Ecto neural progenitor cell (in vitro differentiated cells): Measurements from ENCODE around the gene TMEM119.

Experiments used
- DNase-seq: peaks from one replicate; pipeline ENCODE4 v3.0.0-alpha.2; 2018; ENCODE audit warnings: low spot score

The TMEM119 gene

DNA sequence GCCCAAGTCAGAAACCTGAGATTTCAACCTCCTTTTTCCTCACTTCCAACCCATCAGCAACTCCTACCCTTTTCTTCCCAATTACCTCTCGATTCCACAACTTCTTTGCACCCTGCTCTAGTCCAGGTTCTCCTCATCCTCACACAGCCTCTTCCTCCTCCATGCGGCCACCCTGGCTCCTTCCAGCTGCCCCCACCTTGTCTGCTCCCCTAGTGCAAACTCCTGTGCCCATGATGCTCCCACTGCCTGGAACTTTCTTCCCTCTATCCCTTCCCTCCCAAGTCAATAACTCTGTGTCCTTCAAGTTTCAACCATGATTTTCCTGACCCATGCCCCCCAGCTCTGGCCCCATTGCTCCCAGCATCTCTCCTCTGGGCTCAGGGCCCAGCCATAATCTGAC lies 18.5 kb upstream of the TMEM119 start:
- no peak for DNase-seq

- no peak for DNase-seq
Observed at GRCh38 chr12:108615918-108616317, 18.0 kb upstream of the TMEM119 start.

DNA sequence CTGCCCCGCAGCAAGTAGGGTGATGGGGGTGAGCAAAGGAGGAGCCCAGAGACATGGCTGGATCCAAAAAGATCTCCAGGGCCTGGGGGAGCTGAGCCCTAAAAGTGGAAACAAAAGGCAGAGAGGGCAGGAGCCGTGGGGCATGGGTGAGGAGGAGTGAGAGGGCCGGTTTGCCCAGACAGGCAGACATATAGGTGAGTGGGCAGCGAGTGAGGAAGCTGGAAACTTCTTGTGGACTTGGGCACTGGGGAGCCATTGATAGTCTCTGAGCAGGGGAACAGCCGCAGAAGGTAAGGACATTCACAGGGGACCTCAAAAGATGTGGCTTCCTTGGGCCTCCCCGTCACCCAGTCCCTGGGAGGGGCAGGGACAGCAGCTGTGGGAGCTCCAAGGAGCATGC lies 16.8 kb upstream of the TMEM119 start:
- no peak for DNase-seq

DNA sequence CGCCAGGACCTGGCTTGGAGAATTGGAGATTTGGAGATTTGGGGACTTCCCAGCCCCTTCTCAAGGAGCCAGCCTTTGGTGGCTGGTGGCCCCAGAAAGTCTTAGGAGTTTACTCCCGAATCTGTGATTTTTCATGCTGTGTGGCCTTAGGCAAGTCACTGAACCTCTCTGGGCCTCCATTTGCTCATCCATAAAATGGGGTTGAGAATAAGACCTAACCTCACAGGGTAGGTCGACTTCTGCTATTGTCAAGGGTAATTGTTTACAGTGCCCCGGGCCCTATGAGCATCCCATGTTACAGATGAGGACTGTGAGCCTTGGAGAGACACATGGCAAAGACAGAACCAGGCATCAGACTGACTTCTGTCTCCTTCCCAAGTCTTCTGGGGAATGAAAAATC lies 16.2 kb upstream of the TMEM119 start:
- DNase-seq = no peak

- no peak for DNase-seq
Observed at GRCh38 chr12:108613548-108613947, 15.7 kb upstream of the TMEM119 start.

- no peak for DNase-seq
Observed at GRCh38 chr12:108612788-108613282, 15.0 kb upstream of the TMEM119 start.

GRCh38 chr12:108611884-108612415 lies 14.1 kb upstream of the TMEM119 start:
- DNase-seq = peak; percentile 75

- no peak for DNase-seq
Observed at GRCh38 chr12:108610856-108611605, 13.1 kb upstream of the TMEM119 start.

DNA sequence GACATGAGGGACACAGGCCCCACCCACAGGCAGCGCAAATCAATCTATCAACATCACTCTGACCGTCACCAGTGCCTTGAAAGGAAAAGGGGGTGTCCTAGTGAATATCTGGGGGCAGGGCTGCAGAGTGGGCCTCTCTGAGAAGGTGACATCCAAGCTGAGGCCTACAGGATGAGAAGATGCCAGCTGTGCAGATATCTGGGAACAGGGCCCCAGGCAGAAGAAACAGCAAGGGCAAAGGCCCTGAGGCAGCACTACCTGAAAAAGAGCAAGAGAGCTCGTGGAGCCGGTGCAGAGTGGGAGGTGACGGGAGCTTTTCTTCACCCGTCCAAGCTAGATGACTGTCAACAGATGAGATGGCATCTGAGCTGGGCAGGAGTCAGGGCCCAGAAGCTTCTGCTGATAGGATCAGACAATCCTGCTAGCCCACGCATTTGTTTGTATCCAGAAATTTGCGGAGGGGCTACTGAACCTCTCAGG lies 12.5 kb upstream of the TMEM119 start:
- no peak for DNase-seq

DNA sequence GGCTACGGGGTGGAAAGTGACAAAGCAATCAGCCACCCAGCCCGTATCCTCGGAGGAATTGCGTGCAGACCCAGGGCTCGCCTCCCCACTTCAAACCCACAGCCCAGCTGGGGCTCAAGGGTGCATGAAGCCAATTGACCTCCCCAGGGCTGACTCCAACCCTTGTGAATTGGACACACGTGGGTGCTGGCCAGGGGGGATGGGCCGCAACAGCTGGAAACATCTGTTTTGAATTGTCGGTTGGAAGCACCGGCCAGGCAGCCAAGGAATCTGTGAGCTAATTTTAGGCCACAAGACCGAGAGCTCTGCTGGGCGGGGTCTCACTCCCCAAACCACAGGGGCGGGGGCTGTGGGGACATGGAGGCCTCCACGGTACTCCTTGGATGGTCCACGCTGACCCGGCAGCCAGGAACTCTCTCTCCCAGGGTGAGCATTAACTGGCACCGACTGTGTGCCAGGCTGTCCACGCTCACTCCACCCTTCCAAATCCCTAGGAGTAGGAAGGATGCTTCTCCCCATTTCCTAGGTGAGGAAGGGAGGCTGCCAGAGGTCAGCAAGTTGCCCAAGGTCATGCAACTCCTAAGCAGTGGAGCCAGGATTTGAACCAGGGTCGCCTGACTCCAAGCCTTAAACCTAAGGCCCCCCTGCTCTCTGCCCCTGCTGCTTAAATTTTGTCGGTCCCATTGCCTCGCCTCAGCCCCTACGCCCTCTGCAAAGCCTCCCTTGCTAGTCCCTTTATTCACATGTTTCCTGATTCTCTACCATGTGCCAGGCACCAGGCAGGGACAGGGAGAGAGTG lies 11.9 kb upstream of the TMEM119 start:
- DNase-seq = no peak

DNA sequence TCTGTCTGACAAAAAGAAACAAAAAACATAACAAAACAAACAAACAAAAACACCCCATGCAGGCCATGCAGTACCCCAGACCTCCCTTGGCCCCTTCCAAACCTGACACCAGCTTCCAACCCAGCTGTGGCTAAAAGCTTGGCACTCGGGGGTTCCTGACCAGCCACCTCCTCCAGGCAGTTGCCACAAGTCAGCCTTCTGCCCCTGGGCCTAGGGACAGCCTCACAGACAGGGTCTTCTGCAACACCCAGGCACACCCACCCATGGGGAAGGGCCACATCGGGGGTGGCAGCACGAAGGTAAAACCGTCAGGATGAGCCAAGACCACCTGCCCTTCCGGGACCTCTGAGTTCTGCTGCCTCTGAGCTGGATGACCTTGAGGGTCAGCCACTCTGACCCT lies 10.7 kb upstream of the TMEM119 start:
- DNase-seq = no peak

DNA sequence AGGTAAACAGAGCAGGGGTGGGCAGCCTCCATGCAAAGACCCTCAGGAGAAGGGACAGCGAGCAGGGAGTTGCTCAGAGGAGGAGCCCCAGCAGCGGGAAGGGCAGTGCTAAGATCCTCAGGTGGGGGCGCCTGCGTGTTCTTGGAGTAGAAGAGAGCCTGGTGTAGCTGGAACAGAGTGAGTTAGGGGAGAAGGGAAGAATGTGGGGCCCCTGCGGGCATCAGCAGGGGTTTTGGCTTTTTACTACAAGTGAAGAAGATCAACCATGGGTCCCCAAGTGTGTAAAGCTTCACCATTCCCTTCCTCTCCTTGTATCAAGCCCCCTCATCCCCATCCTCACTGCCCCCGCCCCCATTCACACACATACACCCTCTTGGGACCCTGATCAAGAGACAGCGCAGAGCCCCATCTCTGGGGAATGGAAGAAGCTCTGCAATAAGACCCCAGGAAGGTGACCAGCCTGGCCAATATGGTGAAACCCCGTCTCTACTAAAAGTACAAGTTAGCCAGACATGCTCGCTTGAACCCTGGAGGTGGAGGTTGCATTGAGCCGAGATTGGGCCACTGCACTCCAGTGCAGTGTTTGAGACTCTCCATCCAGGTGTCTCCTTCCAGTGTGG lies 10.2 kb upstream of the TMEM119 start:
- DNase-seq = no peak

GRCh38 chr12:108606492-108606891 lies 8.6 kb upstream of the TMEM119 start:
- no peak for DNase-seq

DNA sequence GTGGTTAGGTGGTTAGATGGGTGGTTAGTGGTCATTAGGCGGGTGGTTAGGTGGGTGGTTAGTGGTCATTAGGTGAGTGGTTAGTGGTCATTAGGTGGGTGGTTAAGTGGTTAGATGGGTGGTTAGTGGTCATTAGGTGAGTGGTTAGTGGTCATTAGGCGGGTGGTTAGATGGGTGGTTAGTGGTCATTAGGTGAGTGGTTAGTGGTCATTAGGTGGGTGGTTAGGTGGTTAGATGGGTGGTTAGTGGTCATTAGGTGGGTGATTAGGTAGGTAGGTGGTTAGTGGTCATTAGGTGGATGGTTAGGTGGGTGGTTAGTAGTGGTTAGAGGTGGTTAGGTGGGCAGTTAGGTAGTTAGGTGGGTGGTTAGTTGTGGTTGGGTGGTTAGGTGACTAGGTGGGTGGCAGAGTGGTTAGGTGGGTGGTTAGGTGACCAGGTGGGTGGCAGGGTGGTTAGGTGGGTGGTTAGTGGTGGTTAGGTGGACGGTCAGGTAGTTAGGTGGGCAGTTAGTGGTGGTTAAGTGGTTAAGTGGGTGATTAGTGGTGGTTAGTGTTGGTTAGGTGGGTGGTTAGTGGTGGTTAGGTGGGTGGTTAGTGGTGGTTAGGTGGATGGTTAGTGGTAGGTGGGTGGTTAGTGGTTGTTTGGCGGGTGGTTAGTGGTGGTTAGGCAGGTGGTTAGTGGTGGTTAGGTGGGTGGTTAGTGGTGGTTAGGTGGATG lies 8.0 kb upstream of the TMEM119 start:
- no peak for DNase-seq

- DNase-seq = no peak
Observed at GRCh38 chr12:108605000-108605689, 7.3 kb upstream of the TMEM119 start.

DNA sequence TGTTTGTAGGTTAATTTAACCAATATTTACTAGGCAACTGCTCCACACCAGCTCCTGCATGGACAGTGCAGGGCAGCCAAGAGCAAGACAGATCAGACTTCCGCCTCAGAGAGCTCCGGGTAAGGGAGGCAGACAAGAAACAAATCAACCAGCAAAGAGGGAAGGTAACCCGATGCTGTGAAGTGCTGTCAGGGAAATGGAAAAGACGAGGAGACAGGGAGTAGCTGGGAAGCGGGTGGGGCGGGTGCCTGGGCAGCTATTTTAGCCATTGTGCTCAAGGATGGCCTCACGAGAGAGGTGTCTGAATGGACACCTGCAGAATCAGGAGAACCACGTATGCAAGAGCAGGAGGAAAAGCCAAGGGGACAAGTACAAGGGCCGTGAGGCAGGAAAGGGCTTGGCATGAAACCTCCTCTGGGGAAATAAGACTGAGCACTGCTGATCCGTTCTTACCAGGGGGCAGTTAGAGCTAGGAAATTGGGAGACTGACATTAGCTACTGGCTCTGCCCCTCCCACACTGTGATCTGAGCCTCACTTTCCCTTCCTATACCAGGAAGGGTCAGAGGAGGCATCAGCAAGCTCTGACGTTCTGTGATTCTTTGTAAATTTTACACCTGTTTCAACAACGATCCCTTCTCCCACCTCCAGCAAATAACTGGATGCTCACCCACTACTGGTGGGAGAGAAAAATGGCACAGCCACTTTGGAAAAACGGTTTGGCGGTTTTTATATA lies 6.5 kb upstream of the TMEM119 start:
- DNase-seq = no peak

- no peak for DNase-seq
Observed at GRCh38 chr12:108603743-108604142, 5.9 kb upstream of the TMEM119 start.

DNA sequence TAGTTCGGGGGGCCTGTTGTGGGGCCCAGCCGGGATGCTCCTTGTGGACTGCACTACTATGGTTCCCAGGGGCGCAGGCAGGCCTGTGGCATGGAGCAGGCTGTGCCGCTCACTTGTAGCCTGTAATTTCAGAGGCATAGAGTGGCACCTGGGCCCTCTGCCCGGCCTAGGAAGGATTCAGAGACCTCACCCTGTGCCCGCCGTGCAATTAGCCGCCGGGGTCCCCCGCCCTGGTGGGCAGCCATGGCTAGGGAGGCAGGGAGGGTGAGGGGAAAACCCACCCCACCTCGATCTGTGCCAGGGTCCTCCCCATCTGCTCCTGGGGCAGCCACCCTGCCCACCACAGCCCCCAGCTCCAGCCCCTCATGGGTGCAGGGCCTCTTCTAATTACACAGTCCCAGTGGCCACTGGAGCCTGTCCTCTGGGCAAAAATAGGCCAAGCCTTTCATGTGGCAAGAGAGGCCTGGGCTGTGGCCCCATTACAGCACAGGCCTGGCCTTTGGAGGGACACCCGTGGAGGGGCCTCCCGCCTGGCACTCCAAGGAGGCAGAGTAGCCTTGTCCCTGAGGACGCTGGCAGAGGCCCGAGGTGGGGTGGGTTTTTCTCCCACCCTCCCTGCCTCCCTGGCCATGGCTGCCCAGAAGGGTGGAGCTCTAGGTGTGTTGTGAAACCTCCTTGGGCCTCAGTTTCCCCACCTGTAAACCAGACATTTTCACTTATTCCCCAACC lies 5.3 kb upstream of the TMEM119 start:
- DNase-seq = no peak

DNA sequence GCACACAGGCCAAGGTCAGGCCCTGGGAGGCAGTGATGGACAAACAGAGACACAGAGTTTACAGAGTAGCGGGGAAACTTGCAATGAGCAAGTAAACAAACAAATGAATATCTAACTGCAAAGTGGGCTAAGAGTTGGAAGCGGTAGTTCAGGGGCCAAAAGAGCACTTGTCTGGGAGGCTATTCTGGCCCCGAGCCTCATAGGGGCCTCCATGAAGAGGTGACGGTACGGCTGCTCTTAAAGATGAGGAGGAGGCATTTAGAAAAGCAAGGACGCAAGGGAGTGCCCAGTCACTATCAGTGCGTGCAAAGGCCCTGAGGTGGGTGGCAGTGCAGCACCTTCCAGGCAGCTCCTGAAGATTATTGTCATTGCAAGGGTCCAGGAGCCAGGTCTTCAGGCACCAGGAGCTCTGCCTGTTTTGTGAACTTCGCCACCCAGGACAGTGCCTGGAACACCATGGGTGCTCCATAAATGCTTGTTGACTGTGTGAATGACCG lies 4.4 kb upstream of the TMEM119 start:
- DNase-seq = no peak

DNA sequence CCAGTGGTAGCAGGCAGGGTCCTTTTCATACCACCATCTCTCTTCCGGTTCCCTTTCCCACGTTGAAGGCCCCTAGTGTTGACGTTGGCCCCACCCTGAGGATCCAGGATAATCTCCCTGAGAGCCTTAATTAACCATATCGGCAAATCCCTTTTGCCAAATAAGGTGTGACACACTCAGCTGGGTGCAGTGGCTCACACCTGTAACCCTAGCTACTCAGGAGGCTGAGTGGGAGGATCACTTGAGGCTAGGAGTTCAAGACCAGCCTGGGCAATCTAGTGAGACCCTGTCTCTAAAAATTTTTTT lies 2.8 kb upstream of the TMEM119 start:
- no peak for DNase-seq
